ENCODE results near the gene OR6B3.

Gene OR6B3

GRCh38 chr2:240043279-240043989 lies 9.9 kb downstream of the OR6B3 start:
- no peak for DNase-seq (ENCODE audit: low read depth in 2 of 2)

DNA sequence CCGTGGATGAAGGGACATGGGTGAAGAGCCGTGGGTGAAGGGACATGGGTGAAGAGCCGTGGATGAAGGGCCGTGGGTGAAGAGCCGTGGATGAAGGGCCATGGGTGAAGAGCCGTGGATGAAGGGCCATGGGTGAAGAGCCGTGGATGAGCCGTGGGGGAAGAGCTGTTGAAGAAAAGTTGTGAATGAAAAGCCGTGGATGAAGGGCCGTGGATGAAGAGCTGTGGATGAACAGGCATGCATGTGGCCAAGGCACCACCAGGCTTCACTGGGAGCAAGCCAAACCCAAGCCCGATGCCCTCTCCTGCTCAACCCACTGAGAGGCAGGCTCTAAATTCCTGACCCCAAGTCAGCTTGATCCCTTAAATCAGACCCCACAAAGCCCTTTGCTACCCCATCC lies 10.6 kb downstream of the OR6B3 start:
- no peak for DNase-seq (ENCODE audit: low read depth in 2 of 2)

DNA sequence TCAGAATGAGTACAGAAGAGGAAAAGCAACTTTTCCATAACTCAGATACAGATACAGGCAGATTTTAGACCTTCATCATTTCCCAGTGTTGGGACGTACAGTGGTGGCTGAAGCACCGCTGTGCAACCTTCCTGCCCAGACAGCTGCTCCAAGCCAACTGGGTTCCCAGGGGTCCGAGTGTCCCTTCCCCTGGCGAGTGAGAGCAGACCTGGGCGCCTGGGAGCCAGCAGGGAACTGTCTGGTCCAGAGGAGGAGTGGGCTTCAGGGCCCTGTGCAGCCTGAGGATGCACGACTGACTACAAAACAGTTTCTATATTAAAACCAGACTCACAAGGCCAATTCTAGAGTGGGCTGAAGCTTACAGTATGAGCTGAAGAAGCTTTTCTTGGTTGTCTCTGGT lies 12.0 kb downstream of the OR6B3 start:
- DNase-seq (ENCODE audit: low read depth in 2 of 2): no peak

GRCh38 chr2:240037358-240037757 lies 16.0 kb downstream of the OR6B3 start:
- no peak for DNase-seq (ENCODE audit: low read depth in 2 of 2)

GRCh38 chr2:240033330-240033678 lies 20.0 kb downstream of the OR6B3 start:
- DNase-seq (ENCODE audit: low read depth in 2 of 2): no peak

- no peak for DNase-seq (ENCODE audit: low read depth in 2 of 2)
These were observed 20.7 kb downstream of the OR6B3 start for GRCh38 chr2:240032406-240033329.

DNA sequence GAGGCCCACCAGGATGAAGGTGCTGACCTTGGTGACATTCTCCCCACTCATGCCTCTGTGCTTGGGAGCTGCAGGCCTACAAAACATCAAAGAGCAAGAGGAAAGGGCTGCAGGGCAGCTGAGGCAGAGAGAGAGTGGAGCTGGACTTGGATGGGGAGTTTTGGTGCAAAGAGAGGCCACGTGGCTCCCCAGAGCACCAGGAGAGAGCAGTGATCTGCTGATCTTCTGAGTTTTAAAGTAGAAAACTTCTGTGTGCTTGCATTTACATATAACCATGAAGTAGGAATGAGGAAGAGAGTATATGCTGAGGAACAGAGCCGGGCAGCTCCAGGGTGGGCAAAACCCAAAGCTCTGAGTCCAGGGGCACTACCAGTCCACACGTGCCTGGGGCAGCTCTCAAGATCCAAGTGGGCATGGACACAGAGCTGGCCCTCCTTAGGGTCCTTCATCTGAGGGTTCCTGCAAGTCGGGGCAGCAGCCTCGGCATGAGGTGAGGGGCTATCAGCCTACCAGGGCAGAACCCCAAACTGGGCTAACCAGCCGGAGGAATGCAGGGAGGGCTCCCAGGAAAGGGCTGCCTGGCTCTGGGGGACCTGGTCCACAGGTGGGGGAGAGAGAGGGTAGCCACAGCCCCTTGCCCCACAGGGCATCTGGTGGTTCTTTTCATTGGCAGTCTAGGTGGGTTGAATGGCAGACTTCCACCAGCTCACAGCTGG lies 22.8 kb downstream of the OR6B3 start, which contains the start of gene OR6B2:
Gene OR6B2, minus strand, starts transcription at position 51 of the 716 bp plus-strand sequence. Its CDS starts 0 bp downstream, at position 51.
- DNase-seq (ENCODE audit: low read depth in 2 of 2): no peak

DNA sequence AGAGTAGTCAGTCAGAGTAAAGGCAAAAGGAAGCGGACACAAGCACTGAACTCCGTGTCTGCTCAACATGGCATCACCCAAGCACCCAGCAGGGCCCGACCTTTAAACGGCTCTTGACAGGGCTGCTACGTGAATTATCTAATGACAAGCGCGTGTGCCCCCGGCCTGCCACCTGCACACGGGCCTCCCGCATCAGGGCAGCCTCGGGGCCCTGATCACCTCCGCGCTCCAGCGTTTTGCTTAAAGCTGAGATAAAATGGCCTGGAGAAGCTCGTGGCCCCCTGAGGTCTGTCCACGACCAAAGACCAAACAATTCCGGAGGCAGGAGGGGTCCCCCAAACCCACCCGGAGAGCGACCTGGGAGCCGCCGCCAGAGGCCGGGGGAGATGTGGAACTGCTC lies 28.6 kb downstream of the OR6B3 start:
- DNase-seq (ENCODE audit: low read depth in 2 of 2): no peak

- no peak for DNase-seq (ENCODE audit: low read depth in 2 of 2)
These were observed 29.5 kb downstream of the OR6B3 start for GRCh38 chr2:240023792-240024191.

GRCh38 chr2:240021488-240022104 lies 31.7 kb downstream of the OR6B3 start:
- peak; percentile 40 to 59 for DNase-seq (ENCODE audit: low read depth in 2 of 2)

GRCh38 chr2:240018071-240018750 lies 35.1 kb downstream of the OR6B3 start:
- DNase-seq (ENCODE audit: low read depth in 2 of 2): no peak

DNA sequence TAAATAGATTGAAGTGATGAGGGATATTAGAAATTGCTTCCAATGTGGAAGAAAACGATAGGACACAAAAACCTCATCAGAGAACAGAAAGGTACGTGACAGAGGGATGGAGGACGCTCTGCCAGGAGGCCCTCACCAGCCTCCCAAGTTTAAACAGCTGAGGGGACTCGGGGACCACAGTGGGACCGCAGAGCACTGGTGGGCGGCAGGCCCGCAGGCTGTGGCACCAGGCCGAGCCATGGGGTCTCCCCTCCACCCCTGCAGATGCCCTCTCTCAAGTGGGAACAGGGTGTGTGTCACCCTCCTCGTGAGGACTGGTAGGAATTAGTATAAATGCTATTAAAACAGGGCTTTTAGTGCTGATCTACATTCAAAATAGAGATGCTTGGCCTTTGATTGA lies 39.0 kb downstream of the OR6B3 start:
- DNase-seq (ENCODE audit: low read depth in 2 of 2): no peak

- DNase-seq (ENCODE audit: low read depth in 2 of 2): no peak
These were observed 40.0 kb downstream of the OR6B3 start for GRCh38 chr2:240013343-240013742.

DNA sequence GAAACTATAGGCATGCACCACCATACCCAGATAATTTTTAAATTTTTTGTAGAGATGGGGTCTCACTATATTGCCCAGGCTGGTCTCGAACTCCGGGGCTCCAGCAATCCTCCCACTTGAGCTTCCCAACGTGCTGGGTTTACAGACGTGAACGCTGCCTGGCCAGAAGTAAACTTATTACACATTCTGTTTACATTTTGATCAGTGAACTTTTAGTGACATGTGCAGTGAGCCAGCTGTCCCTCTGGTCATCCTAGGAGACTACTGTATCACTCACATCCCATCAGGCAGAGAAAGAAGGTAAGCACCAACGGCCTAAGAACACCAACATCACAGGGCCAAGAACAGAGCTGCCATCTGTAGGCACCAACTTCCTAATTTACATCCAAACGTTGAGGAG lies 50.3 kb downstream of the OR6B3 start:
- DNase-seq (ENCODE audit: low read depth in 2 of 2): no peak

DNA sequence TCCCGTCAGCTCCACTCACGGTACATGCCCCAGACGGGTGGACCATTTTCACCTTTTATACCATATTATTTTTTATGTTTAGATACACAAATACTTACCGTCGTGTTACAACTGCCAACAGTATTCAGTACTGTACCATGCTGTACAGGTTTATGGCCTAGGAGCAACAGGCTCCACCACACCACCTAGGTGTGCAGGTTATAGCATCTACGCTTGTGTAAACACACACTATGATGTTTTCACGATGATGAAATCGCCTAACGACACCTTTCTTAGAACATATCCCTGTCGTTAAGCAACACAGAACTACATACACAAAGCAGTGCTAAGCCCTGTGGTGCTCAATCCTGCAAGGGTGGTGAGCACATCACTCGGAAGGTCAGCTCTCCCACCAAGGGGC lies 52.6 kb downstream of the OR6B3 start:
- no peak for DNase-seq (ENCODE audit: low read depth in 2 of 2)

GRCh38 chr2:239997686-239998409 lies 55.5 kb downstream of the OR6B3 start:
- no peak for DNase-seq (ENCODE audit: low read depth in 2 of 2)
